Mammary epithelial cell (primary cell): ENCODE data around the gene UMPS.

Experiments
- EZH2 ChIP-seq: IDR thresholded peaks from 2 replicates; pipeline ENCODE4 v1.6.1; 2012; ENCODE audit warnings: low read length, inconsistent platforms, borderline replicate concordance
- TF ChIP-seq, protein P1 (sequence below), 2 donors: IDR thresholded peaks in 1 of 2; conservative IDR thresholded peaks in 1 of 2; 2 replicates each; pipeline ENCODE4 v1.5.1; 2011 to 2012; ENCODE audit warnings: inconsistent platforms in 2 of 2, low read length in 2 of 2, mild to moderate bottlenecking in 2 of 2, control low read depth in 1 of 2, low read depth in 1 of 2; ENCODE audit not compliant: insufficient read depth in 1 of 2; ENCODE audit errors: extremely low read depth in 1 of 2

DNA sequence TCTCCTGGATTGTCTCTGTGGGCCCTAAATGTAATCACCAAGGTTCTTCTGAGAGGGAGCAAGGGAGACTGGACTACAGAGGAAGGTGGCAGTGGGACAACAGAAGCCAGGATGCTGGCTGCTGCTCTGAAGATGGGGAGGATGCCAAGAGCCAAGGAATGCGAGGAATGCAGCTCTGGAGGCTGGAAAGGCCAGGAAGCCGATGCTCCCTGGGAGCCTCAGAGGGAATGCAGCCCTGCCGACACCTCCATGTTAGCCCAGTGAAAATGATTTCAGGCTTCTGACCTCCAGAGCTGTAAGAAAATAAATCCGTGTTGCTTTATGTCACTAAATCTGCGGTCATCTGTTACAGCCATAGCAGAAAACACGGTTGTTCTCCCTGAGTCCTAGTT is 44.1 kb downstream of the UMPS start:
- TF ChIP-seq EZH2, result no peak
- TF ChIP-seq, protein P1, sequence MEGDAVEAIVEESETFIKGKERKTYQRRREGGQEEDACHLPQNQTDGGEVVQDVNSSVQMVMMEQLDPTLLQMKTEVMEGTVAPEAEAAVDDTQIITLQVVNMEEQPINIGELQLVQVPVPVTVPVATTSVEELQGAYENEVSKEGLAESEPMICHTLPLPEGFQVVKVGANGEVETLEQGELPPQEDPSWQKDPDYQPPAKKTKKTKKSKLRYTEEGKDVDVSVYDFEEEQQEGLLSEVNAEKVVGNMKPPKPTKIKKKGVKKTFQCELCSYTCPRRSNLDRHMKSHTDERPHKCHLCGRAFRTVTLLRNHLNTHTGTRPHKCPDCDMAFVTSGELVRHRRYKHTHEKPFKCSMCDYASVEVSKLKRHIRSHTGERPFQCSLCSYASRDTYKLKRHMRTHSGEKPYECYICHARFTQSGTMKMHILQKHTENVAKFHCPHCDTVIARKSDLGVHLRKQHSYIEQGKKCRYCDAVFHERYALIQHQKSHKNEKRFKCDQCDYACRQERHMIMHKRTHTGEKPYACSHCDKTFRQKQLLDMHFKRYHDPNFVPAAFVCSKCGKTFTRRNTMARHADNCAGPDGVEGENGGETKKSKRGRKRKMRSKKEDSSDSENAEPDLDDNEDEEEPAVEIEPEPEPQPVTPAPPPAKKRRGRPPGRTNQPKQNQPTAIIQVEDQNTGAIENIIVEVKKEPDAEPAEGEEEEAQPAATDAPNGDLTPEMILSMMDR (conservative IDR thresholded peaks at IDR 0.05 in 1 of 2, IDR thresholded peaks at IDR 0.05 in 1 of 2; ENCODE audit: extremely low read depth in 1 of 2, insufficient read depth in 1 of 2, low read depth in 1 of 2, low read length in 2 of 2), result no peak
